ENCODE data around the gene C1QTNF9B.
"Not testable (repeated sequence)": the region's sequence is repeated elsewhere in the genome, so short reads cannot be mapped to it uniquely, and the experiment has no call there.

The C1QTNF9B gene

DNA sequence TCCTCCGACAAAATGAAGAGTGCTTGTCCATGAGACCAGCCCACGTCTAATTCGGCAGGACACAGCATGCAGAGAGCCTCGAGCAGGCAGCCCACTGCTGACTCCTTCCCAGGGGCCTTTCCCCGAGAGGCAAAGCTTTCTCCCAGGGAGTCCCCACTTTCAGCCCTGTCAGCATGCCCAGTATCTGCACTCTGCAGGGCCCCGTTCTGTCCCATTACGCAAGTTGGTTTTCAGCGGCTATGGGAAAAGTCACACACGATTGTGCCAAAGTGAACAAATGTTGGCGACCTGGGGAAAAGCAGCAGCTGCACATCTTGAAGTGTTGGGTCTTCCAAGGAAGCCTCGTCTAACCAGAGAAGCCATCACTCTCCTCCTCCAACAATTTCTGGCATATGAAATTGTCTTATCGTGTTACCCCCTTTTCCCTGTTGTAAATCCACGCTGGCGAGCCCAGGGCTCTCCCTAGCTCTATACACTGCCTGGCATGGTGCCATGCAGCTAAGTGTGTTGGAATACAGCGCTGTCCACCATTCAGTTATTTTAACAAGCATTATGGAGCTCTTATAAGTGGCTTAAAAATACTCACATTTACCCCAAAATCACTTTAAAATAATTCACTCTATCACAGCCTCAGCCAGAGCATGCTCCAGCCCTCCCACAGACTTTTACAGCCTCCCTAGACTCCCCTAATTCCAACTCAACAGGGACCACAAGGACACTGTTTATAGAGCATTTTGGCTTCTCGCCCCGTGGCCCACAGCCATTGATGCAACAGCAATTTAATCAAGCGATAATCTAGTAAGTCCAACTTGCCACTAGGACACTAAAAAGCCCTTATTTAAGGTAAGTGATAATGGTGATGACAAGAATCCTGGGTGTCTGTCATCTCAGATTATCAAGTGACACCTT is 16.6 kb downstream of the C1QTNF9B start:
- H3K4me3 Mint-ChIP-seq, H3K9me3 Mint-ChIP-seq: not testable (repeated sequence)
- H3K36me3 Mint-ChIP-seq (ENCODE audit: low read depth), result peaks cover 23% of the 10 kb centered on the region

DNA sequence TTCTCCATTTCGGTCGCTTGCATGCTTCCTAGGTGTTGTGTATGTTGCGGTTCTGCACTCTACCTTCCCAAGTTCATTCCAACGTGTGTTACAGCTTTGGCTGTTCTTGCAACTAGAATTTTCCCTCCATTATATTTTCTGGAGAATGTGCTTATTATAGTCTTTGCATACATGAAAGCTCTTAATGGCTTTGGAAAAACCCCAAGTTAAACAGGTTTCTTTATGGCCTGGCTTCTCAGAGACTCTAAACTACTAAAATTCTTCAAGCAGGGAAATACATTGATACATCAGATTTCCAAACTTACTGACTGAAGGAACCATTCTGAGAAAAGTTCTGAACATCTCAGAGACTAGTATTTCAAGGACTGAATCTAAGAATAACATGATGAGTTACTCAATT is 20.0 kb downstream of the C1QTNF9B start:
- no peak for DNase-seq
- H3K27ac Mint-ChIP-seq, result no peak overlapping the region
- no peak overlapping the region for H3K4me3 Mint-ChIP-seq
- H3K4me1 Mint-ChIP-seq, result no peaks in the 10 kb centered on the region
- no peaks in the 10 kb centered on the region for H3K9me3 Mint-ChIP-seq
- H3K36me3 Mint-ChIP-seq (ENCODE audit: low read depth), result peaks cover 13% of the 10 kb centered on the region
- ATAC-seq, result no peak
- H3K27me3 Mint-ChIP-seq, result no peaks in the 10 kb centered on the region

More for the DNA sequence above, 16.6 kb downstream of the C1QTNF9B start:
- ATAC-seq, H3K4me1 Mint-ChIP-seq, H3K27ac Mint-ChIP-seq, DNase-seq, H3K27me3 Mint-ChIP-seq: not testable (repeated sequence)

DNA sequence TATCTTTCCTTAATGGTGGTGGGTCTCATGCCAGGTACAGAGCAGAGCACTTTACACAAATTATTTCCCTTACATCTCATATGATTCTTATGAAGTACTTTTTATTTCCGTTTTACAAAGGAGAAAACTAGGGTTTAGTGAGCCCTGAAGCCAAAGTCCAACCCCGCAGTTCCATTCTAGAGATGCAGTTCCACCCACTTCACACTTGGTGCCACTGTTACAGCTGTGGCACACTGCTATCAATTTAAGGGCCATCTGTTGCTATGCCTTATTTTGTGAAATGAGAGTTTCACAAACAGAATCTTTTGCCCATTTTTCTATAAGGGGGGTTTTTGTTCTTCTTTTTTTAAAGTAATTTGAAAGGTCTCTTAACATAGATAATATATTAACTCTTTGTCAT is 21.0 kb downstream of the C1QTNF9B start:
- DNase-seq, result no peak
- no peak for ATAC-seq
- no peaks in the 10 kb centered on the region for H3K9me3 Mint-ChIP-seq

DNA sequence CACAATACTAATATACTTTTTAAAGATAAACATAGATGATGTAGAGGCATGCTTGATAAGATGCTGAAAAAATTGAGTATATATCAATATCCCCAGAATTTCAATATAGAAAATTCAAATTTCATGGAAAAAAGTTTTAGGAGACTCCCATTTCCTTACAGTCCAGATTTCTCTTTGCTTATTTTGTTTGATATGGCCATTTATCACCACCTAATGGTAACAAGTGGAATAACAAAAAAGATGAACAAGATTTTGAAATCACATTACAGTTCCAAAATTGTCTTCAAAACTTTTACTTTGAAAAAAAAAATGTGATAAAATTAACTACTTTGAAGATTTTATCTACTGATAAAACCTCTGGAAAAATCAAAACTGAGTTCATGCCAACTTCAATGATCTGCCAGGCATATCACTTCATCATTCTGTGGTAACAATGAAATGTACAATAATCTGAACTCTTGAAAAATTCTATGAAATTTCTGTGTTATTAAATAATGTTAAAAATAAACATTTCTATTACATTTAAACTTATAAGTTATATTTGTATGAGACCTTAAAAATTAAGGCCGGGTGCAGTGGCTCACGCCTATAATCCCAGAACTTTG is 25.6 kb downstream of the C1QTNF9B start:
- Mint-ChIP-seq H3K9me3 (no peaks in the 10 kb centered on the region), H3K4me1 (no peaks in the 10 kb centered on the region), H3K4me3 (no peak overlapping the region), H3K27me3 (no peaks in the 10 kb centered on the region), H3K36me3 (ENCODE audit: low read depth) (peaks cover 4% of the 10 kb centered on the region), H3K27ac (no peak overlapping the region)
- no peak for DNase-seq
- ATAC-seq, result no peak

More for the DNA sequence above, 21.0 kb downstream of the C1QTNF9B start:
- Mint-ChIP-seq H3K4me1 (no peaks in the 10 kb centered on the region), H3K27ac (no peak overlapping the region), H3K4me3 (no peak overlapping the region), H3K27me3 (no peaks in the 10 kb centered on the region), H3K36me3 (ENCODE audit: low read depth) (peaks cover 7% of the 10 kb centered on the region)

DNA sequence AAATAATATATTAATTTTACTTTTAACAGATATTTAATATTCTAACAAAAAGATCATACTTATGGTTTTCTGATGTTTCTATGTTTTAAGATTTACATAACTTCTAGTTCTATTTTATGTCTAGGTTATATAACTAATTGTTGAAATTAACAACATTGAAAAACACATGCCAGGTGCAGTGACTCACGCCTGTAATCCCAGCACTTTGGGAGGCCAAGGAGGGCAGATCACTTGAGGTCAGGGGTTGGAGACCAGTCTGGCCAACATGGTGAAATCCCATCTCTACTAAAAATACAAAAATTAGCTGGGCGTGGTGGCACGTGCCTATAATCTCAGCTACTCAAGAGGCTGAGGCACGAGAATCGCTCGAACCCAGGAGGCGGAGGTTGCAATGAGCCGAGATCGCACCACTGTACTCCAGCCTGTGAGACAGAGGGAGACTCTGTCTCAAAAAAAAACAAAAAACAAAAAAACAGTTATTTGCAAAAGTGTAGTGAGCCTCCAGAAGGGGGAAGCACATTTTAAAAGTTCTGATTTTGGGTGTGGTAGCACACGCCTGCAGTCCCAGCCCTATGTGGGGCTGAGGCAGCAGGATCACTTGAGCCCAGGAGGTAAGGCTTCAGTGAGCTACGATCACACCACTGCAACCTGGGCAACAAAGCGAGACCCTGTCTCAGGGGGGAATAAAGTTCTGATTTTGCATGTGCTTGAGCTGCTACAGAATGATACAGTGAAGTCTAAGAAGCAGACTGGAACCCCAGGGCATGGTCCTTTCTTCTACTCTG is 26.8 kb downstream of the C1QTNF9B start:
- no peak overlapping the region for H3K27ac Mint-ChIP-seq
- ATAC-seq (no peak), DNase-seq (no peak)

DNA sequence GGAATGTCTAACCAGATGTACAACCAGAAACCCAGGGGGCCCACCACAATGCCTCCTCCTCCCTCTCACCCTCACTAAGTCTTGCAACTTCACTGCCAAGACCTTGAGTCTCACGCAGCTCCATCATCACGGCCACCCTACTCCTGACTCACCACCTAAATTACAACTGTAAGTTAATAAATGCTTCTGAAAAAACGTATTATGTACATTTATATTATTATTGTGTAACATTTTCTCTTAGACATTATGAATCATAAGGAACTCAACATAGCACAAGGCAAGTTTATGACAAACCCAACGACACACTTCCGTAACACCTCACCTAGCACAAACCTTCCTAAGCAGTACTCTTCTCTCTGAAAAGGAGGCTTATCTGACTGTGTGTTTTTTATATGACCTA is 28.8 kb downstream of the C1QTNF9B start:
- Mint-ChIP-seq H3K9me3 (no peaks in the 10 kb centered on the region), H3K4me1 (peaks cover 2% of the 10 kb centered on the region), H3K27me3 (no peaks in the 10 kb centered on the region), H3K27ac (no peak overlapping the region), H3K4me3 (no peak overlapping the region), H3K36me3 (ENCODE audit: low read depth) (peaks cover 6% of the 10 kb centered on the region)
- ATAC-seq, result no peak
- no peak for DNase-seq

More for the DNA sequence above, 26.8 kb downstream of the C1QTNF9B start:
- Mint-ChIP-seq H3K9me3 (no peaks in the 10 kb centered on the region), H3K27me3 (no peaks in the 10 kb centered on the region), H3K4me1 (peaks cover 2% of the 10 kb centered on the region), H3K4me3 (no peak overlapping the region), H3K36me3 (ENCODE audit: low read depth) (peaks cover 6% of the 10 kb centered on the region)

DNA sequence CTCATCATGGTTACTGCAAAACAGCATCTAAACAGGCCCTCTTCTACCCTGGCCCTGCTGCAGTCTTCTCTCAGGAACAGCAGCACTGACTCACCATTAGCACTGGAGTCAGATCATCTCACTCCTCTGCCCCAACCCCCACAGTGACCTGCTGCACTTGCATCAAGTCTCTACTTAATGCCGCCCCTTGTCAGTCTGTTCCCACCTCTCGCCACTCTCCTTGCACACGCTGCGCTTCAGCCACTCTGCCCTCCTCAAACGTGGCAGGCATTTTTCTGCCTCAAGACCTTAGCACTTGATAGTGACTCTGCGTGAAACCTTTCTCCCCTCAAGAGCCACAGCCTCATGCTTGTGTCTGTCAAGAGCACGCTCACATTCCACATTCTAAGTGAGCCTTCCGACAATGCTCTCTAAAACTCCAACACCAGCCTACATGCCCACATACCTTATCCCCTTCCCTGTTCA is 30.2 kb downstream of the C1QTNF9B start:
- Mint-ChIP-seq H3K4me1 (peaks cover 2% of the 10 kb centered on the region), H3K27ac (no peak overlapping the region), H3K36me3 (ENCODE audit: low read depth) (peaks cover 8% of the 10 kb centered on the region), H3K27me3 (no peaks in the 10 kb centered on the region), H3K9me3 (no peaks in the 10 kb centered on the region), H3K4me3 (no peak overlapping the region)
- ATAC-seq (no peak), DNase-seq (no peak)

GRCh38 chr13:23866420-23867026 is 30.8 kb downstream of the C1QTNF9B start:
- ATAC-seq (no peak), DNase-seq (no peak)
- Mint-ChIP-seq H3K4me1 (peaks cover 2% of the 10 kb centered on the region), H3K9me3 (no peaks in the 10 kb centered on the region), H3K36me3 (ENCODE audit: low read depth) (peaks cover 8% of the 10 kb centered on the region), H3K27me3 (no peaks in the 10 kb centered on the region), H3K27ac (no peak overlapping the region), H3K4me3 (no peak overlapping the region)

- Mint-ChIP-seq H3K9me3 (no peaks in the 10 kb centered on the region), H3K27me3 (no peaks in the 10 kb centered on the region), H3K4me3 (no peak overlapping the region), H3K27ac (peak overlapping the region; percentile 67), H3K4me1 (peaks cover 2% of the 10 kb centered on the region), H3K36me3 (ENCODE audit: low read depth) (peaks cover 8% of the 10 kb centered on the region)
- ATAC-seq (no peak), DNase-seq (no peak)
These were observed 31.4 kb downstream of the C1QTNF9B start for GRCh38 chr13:23865906-23866305.

GRCh38 chr13:23865026-23865425 is 32.3 kb downstream of the C1QTNF9B start:
- Mint-ChIP-seq H3K36me3 (ENCODE audit: low read depth) (peaks cover 8% of the 10 kb centered on the region), H3K4me3 (no peak overlapping the region), H3K27me3 (no peaks in the 10 kb centered on the region), H3K9me3 (no peaks in the 10 kb centered on the region), H3K4me1 (peaks cover 2% of the 10 kb centered on the region), H3K27ac (no peak overlapping the region)
- ATAC-seq, result no peak
- DNase-seq, result no peak

DNA sequence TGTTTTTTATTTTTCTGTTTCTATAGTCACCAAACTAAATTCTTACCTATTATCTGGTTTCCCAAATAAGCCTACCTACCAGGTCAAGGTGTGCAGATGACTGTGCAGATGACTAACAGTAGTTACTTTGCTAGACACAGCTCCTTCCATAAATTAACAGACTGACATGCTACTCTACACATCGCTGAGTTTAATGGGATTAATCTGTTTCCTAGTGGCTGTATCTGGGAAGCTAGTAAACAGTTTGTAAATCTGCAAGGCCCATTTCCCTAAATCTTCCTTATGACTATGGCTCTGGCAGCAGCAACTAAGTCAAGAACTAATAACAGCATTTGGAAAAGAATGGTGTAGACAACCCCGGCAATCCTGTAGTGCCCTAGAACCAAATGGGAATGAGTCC is 36.0 kb downstream of the C1QTNF9B start:
- Mint-ChIP-seq H3K27ac (no peak overlapping the region), H3K36me3 (ENCODE audit: low read depth) (peaks cover 4% of the 10 kb centered on the region), H3K27me3 (no peaks in the 10 kb centered on the region), H3K9me3 (no peaks in the 10 kb centered on the region), H3K4me3 (no peak overlapping the region), H3K4me1 (peaks cover 2% of the 10 kb centered on the region)
- DNase-seq, result no peak
- ATAC-seq, result no peak

GRCh38 chr13:23859904-23860303 is 37.4 kb downstream of the C1QTNF9B start:
- Mint-ChIP-seq H3K27me3 (no peaks in the 10 kb centered on the region), H3K36me3 (ENCODE audit: low read depth) (peaks cover 2% of the 10 kb centered on the region), H3K4me3 (no peak overlapping the region), H3K4me1 (no peaks in the 10 kb centered on the region), H3K27ac (no peak overlapping the region), H3K9me3 (no peaks in the 10 kb centered on the region)
- no peak for ATAC-seq
- DNase-seq, result no peak

- ATAC-seq (no peak), DNase-seq (no peak)
- Mint-ChIP-seq H3K27ac (no peak overlapping the region), H3K4me3 (no peak overlapping the region), H3K36me3 (ENCODE audit: low read depth) (peaks cover 2% of the 10 kb centered on the region), H3K4me1 (no peaks in the 10 kb centered on the region), H3K27me3 (no peaks in the 10 kb centered on the region), H3K9me3 (no peaks in the 10 kb centered on the region)
These were observed 37.8 kb downstream of the C1QTNF9B start for GRCh38 chr13:23859455-23859854.

GRCh38 chr13:23858546-23858945 is 38.8 kb downstream of the C1QTNF9B start:
- Mint-ChIP-seq H3K9me3 (no peaks in the 10 kb centered on the region), H3K27me3 (no peaks in the 10 kb centered on the region), H3K36me3 (ENCODE audit: low read depth) (peaks cover 5% of the 10 kb centered on the region), H3K4me1 (no peaks in the 10 kb centered on the region), H3K4me3 (no peak overlapping the region), H3K27ac (no peak overlapping the region)
- DNase-seq, result no peak
- no peak for ATAC-seq

Data from activated naive CD8-positive, alpha-beta T cell treated with anti-CD3 and anti-CD28 coated beads, Interleukin-2, amount 50 U/mL, for 24 hours (primary cell).